ENCODE data around the gene ADGRE3.

ADGRE3 gene, protein sequence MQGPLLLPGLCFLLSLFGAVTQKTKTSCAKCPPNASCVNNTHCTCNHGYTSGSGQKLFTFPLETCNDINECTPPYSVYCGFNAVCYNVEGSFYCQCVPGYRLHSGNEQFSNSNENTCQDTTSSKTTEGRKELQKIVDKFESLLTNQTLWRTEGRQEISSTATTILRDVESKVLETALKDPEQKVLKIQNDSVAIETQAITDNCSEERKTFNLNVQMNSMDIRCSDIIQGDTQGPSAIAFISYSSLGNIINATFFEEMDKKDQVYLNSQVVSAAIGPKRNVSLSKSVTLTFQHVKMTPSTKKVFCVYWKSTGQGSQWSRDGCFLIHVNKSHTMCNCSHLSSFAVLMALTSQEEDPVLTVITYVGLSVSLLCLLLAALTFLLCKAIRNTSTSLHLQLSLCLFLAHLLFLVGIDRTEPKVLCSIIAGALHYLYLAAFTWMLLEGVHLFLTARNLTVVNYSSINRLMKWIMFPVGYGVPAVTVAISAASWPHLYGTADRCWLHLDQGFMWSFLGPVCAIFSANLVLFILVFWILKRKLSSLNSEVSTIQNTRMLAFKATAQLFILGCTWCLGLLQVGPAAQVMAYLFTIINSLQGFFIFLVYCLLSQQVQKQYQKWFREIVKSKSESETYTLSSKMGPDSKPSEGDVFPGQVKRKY

DNA sequence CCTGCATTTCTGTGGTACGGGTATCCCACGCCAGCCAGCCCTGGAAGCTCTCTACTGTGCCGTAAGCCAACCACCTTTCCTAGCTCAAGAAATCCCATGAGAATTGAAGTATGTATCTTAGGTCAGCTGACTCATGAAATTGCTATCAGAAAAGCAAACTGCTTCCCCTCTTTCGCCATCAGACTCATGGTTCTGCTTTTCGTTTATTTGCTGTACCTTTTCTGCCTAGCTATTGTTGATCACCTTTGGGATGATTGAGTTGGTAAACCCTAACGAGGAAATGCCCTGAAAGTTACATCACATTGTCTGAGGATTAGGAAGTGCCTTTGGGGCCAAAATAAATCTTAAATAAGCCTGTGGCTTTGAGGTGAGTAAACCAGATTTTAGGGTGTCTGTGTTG is at the start of gene ADGRE3:
Gene ADGRE3 (minus strand): TSS at position 81 of the 400 bp plus-strand sequence. CDS start 74 bp downstream, at position 7.
- H3K9me3 ChIP-seq (ENCODE audit: control insufficient read depth in 1 of 2, low read length in 2 of 2): peaks cover 0 to 4% of the 10 kb centered on the region in 2 donors
- H3K27ac ChIP-seq (ENCODE audit: low read depth, low read length): no peak within 1 kb of the TSS
- no peaks in the 10 kb centered on the region for H3K36me3 ChIP-seq (ENCODE audit: control insufficient read depth in 1 of 2, insufficient read depth in 2 of 2, low read length in 2 of 2)
- no peaks in the 10 kb centered on the region for H3K27me3 ChIP-seq (ENCODE audit: control insufficient read depth in 1 of 2, insufficient read depth in 2 of 2, low read length in 2 of 2)
- no peak within 1 kb of the TSS for H3K4me3 ChIP-seq (ENCODE audit: low read depth in 1 of 2, low read length in 2 of 2)
- H3K9ac ChIP-seq (ENCODE audit: low read depth in 1 of 2, low read length in 2 of 2): no peak within 1 kb of the TSS
- no peaks in the 10 kb centered on the region for H3K4me1 ChIP-seq (ENCODE audit: control insufficient read depth in 1 of 2, insufficient read depth in 2 of 2, low read length in 2 of 2)

DNA sequence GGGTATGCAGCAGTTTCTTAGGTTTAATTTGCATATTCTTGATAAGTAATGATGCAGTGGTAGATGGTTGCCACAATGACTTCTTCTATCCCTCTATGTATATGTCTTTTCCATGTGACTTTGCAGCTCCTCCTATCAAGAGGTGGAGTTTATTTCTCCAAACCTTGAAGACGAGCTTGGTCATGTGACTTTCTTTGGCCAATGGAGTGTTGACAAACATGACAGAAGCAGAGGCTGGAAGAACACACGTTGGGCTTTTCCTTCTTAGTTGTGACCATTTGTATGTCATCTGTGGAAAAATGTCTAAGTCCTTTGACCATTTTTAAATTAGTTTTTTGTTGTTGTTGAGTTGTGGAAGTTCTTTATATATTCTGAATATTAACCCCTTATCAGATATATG is 47.5 kb upstream of the ADGRE3 start:
- H3K9ac ChIP-seq (ENCODE audit: low read depth in 1 of 2, low read length in 2 of 2): no peak overlapping the region
- H3K27ac ChIP-seq (ENCODE audit: low read depth, low read length): no peak overlapping the region
- no peaks in the 10 kb centered on the region for H3K27me3 ChIP-seq (ENCODE audit: control insufficient read depth in 1 of 2, insufficient read depth in 2 of 2, low read length in 2 of 2)
- no peaks in the 10 kb centered on the region for H3K4me1 ChIP-seq (ENCODE audit: control insufficient read depth in 1 of 2, insufficient read depth in 2 of 2, low read length in 2 of 2)
- peaks cover 69 to 73% of the 10 kb centered on the region in 2 donors for H3K9me3 ChIP-seq (ENCODE audit: control insufficient read depth in 1 of 2, low read length in 2 of 2)
- H3K36me3 ChIP-seq (ENCODE audit: control insufficient read depth in 1 of 2, insufficient read depth in 2 of 2, low read length in 2 of 2): peaks cover 26 to 27% of the 10 kb centered on the region in 2 donors
- H3K4me3 ChIP-seq (ENCODE audit: low read depth in 1 of 2, low read length in 2 of 2): no peak overlapping the region

DNA sequence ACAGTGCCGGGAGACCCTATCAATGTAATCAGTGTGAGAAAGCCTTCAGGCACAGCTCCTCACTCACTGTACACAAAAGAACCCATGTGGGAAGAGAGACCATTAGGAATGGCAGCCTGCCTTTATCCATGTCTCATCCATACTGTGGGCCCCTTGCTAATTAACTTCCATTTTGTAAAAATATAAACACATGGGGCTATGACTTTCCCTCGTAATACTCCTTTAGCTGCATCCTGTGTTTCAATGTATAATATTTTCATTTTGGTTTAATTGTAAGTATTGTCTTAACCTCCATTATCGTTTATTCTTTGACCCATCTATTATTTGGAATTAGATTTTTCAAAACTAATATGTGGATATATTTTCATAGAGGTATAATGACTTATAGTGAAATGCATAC is 44.5 kb upstream of the ADGRE3 start:
- H3K4me3 ChIP-seq (ENCODE audit: low read depth in 1 of 2, low read length in 2 of 2): peak overlapping the region; percentile 40 to 42
- H3K4me1 ChIP-seq (ENCODE audit: control insufficient read depth in 1 of 2, insufficient read depth in 2 of 2, low read length in 2 of 2): no peaks in the 10 kb centered on the region
- peaks cover 45 to 56% of the 10 kb centered on the region in 2 donors for H3K36me3 ChIP-seq (ENCODE audit: control insufficient read depth in 1 of 2, insufficient read depth in 2 of 2, low read length in 2 of 2)
- H3K9ac ChIP-seq (ENCODE audit: low read depth in 1 of 2, low read length in 2 of 2): no peak overlapping the region
- H3K27me3 ChIP-seq (ENCODE audit: control insufficient read depth in 1 of 2, insufficient read depth in 2 of 2, low read length in 2 of 2): no peaks in the 10 kb centered on the region
- no peak overlapping the region for H3K27ac ChIP-seq (ENCODE audit: low read depth, low read length)
- H3K9me3 ChIP-seq (ENCODE audit: control insufficient read depth in 1 of 2, low read length in 2 of 2): peaks cover 74 to 84% of the 10 kb centered on the region in 2 donors

DNA sequence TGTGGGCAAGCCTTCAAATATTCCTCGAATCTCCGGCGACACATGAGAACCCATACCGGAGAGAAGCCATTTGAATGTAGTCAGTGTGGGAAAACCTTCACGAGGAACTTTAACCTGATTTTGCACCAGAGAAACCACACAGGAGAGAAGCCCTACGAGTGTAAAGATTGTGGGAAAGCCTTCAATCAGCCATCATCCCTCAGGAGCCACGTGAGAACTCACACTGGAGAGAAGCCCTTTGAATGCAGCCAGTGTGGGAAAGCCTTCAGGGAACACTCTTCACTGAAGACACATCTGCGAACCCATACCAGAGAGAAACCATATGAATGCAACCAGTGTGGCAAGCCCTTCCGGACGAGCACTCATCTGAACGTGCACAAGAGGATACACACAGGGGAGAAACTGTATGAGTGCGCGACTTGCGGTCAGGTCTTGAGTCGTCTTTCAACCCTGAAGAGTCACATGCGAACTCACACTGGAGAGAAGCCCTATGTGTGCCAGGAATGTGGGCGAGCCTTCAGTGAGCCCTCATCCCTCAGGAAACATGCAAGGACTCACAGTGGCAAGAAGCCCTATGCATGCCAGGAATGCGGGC is 44.0 kb upstream of the ADGRE3 start:
- H3K9ac ChIP-seq (ENCODE audit: low read depth in 1 of 2, low read length in 2 of 2): no peak overlapping the region
- no peaks in the 10 kb centered on the region for H3K27me3 ChIP-seq (ENCODE audit: control insufficient read depth in 1 of 2, insufficient read depth in 2 of 2, low read length in 2 of 2)
- no peaks in the 10 kb centered on the region for H3K4me1 ChIP-seq (ENCODE audit: control insufficient read depth in 1 of 2, insufficient read depth in 2 of 2, low read length in 2 of 2)
- peaks cover 74 to 78% of the 10 kb centered on the region in 2 donors for H3K9me3 ChIP-seq (ENCODE audit: control insufficient read depth in 1 of 2, low read length in 2 of 2)
- no peak overlapping the region for H3K27ac ChIP-seq (ENCODE audit: low read depth, low read length)
- peak overlapping the region; percentile 40 to 42 for H3K4me3 ChIP-seq (ENCODE audit: low read depth in 1 of 2, low read length in 2 of 2)
- H3K36me3 ChIP-seq (ENCODE audit: control insufficient read depth in 1 of 2, insufficient read depth in 2 of 2, low read length in 2 of 2): peaks cover 45 to 62% of the 10 kb centered on the region in 2 donors

DNA sequence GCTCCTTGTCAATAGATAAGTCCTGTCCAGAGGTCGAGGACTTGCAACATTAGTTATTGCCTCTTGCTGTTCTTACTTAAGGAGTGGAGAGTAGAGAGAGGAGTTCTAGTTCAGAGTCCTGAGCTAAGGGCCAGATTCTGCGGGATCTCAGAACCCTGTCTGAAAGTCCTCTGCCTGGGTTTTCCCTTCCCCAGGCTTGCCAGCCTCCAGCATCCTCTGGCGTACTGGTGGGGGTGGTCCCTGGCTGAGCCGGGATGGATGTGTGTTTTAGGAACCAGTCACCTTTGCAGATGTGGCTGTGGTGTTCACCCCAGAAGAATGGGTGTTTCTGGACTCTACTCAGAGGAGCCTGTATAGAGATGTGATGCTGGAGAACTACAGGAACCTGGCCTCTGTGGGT is 41.2 kb upstream of the ADGRE3 start:
- Histone ChIP-seq H3K27me3 (ENCODE audit: control insufficient read depth in 1 of 2, insufficient read depth in 2 of 2, low read length in 2 of 2) (no peaks in the 10 kb centered on the region), H3K9me3 (ENCODE audit: control insufficient read depth in 1 of 2, low read length in 2 of 2) (peaks cover 56 to 60% of the 10 kb centered on the region in 2 donors), H3K27ac (ENCODE audit: low read depth, low read length) (no peak overlapping the region), H3K4me3 (ENCODE audit: low read depth in 1 of 2, low read length in 2 of 2) (peak overlapping the region in 1 of 2 donors; percentile 36), H3K36me3 (ENCODE audit: control insufficient read depth in 1 of 2, insufficient read depth in 2 of 2, low read length in 2 of 2) (peaks cover 38 to 80% of the 10 kb centered on the region in 2 donors), H3K4me1 (ENCODE audit: control insufficient read depth in 1 of 2, insufficient read depth in 2 of 2, low read length in 2 of 2) (no peaks in the 10 kb centered on the region), H3K9ac (ENCODE audit: low read depth in 1 of 2, low read length in 2 of 2) (no peak overlapping the region)

DNA sequence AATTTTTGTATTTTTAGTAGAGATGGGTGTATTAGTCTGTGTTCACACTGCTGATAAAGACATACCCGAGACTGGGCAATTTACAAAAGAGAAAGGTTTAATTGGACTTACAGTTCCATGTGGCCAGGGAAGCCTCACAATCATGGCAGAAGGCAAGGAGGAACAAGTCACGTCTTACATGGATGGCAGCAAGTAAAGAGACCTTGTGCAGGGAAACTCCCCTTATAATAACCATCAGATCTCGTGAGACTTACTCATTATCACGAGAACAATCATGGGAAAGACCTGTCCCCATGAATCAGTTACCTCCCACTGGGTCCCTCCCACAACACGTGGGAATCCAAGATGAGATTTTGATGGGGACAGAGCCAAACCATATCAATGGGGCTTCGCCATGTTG is 29.8 kb upstream of the ADGRE3 start:
- no peaks in the 10 kb centered on the region for H3K4me1 ChIP-seq (ENCODE audit: control insufficient read depth in 1 of 2, insufficient read depth in 2 of 2, low read length in 2 of 2)
- H3K36me3 ChIP-seq (ENCODE audit: control insufficient read depth in 1 of 2, insufficient read depth in 2 of 2, low read length in 2 of 2): peaks cover 25 to 90% of the 10 kb centered on the region in 2 donors
- H3K27me3 ChIP-seq (ENCODE audit: control insufficient read depth in 1 of 2, insufficient read depth in 2 of 2, low read length in 2 of 2): no peaks in the 10 kb centered on the region
- no peak overlapping the region for H3K27ac ChIP-seq (ENCODE audit: low read depth, low read length)
- peaks cover 0 to 3% of the 10 kb centered on the region in 2 donors for H3K9me3 ChIP-seq (ENCODE audit: control insufficient read depth in 1 of 2, low read length in 2 of 2)
- H3K9ac ChIP-seq (ENCODE audit: low read depth in 1 of 2, low read length in 2 of 2): no peak overlapping the region
- no peak overlapping the region for H3K4me3 ChIP-seq (ENCODE audit: low read depth in 1 of 2, low read length in 2 of 2)

DNA sequence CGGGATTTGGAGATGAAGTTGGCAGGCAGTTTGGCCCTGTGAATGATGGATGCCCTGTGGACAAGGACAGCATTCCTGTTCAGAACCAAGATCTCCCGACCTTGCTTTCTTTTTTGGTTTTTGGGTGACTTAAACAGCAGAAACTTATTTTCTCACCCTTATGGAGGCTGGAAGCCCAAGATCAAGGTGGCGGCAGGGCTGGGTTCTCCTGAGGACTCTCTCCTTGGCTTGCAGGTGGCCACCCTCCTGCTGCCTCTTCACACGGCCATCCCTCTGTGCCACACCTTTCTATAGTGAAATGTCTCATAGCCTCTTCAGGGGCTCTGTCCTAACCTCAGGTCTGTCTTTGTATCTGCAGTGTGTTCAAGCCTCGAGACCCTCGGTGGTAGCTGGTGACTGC is 29.2 kb upstream of the ADGRE3 start:
- H3K4me1 ChIP-seq (ENCODE audit: control insufficient read depth in 1 of 2, insufficient read depth in 2 of 2, low read length in 2 of 2): no peaks in the 10 kb centered on the region
- H3K9me3 ChIP-seq (ENCODE audit: control insufficient read depth in 1 of 2, low read length in 2 of 2): peaks cover 0 to 3% of the 10 kb centered on the region in 2 donors
- no peak overlapping the region for H3K27ac ChIP-seq (ENCODE audit: low read depth, low read length)
- H3K9ac ChIP-seq (ENCODE audit: low read depth in 1 of 2, low read length in 2 of 2): no peak overlapping the region
- H3K4me3 ChIP-seq (ENCODE audit: low read depth in 1 of 2, low read length in 2 of 2): no peak overlapping the region
- H3K36me3 ChIP-seq (ENCODE audit: control insufficient read depth in 1 of 2, insufficient read depth in 2 of 2, low read length in 2 of 2): peaks cover 28 to 89% of the 10 kb centered on the region in 2 donors
- no peaks in the 10 kb centered on the region for H3K27me3 ChIP-seq (ENCODE audit: control insufficient read depth in 1 of 2, insufficient read depth in 2 of 2, low read length in 2 of 2)

DNA sequence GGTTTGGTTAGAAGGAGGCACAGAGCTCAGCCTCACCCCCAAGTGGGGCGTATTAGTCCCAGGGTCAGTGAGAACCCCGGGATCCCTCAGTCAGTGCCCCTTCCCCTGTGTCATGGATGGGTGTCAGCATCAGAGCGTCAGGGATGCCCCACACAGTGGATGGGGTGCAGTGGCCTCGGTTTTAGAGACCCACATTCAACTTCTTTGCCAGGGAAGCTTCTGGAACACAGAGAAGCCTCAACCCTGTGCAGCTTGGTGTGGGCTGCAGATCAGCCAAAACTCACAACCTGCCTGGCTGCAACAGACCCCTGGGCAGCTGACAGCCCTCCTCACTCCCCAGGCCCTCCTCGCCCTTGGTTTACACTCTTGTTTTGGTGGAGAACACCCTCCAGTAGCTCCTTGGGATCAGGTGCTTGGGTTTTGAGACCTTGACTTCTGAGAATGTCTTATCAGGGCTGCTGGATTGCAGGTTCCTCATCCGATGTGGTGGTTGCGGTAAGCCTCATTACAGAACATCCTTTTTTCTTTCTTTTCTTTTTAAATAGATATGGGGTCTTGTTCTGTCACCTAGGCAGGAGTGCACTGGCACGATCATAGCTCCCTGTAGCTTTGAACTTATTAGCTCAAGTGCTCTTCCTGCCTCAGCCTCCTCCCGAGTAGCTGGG is 26.2 kb upstream of the ADGRE3 start:
- Histone ChIP-seq H3K27me3 (ENCODE audit: control insufficient read depth in 1 of 2, insufficient read depth in 2 of 2, low read length in 2 of 2) (no peaks in the 10 kb centered on the region), H3K9ac (ENCODE audit: low read depth in 1 of 2, low read length in 2 of 2) (no peak overlapping the region), H3K36me3 (ENCODE audit: control insufficient read depth in 1 of 2, insufficient read depth in 2 of 2, low read length in 2 of 2) (peaks cover 21 to 87% of the 10 kb centered on the region in 2 donors), H3K9me3 (ENCODE audit: control insufficient read depth in 1 of 2, low read length in 2 of 2) (peaks cover 0 to 3% of the 10 kb centered on the region in 2 donors), H3K4me3 (ENCODE audit: low read depth in 1 of 2, low read length in 2 of 2) (no peak overlapping the region), H3K27ac (ENCODE audit: low read depth, low read length) (no peak overlapping the region), H3K4me1 (ENCODE audit: control insufficient read depth in 1 of 2, insufficient read depth in 2 of 2, low read length in 2 of 2) (no peaks in the 10 kb centered on the region)

DNA sequence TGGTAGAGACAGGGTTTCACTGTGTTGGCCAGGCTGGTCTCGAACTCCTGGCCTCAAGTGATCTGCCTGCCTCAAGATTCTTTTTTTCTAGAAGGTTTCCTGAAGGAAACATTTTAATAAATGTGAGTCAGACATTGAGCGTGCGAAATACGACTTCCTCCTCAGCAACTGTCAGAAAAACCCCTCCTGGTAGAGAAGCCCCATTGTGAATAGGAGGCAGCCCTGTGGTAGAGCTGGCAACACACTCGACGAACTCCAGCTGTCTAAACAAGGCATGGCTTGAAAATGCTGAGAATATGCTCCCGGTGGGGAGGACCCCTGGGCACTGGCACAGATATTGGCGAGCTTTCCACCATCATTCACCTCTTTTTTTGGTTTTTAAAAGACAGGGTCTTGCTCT is 25.0 kb upstream of the ADGRE3 start:
- no peak overlapping the region for H3K27ac ChIP-seq (ENCODE audit: low read depth, low read length)
- no peak overlapping the region for H3K9ac ChIP-seq (ENCODE audit: low read depth in 1 of 2, low read length in 2 of 2)
- H3K4me3 ChIP-seq (ENCODE audit: low read depth in 1 of 2, low read length in 2 of 2): no peak overlapping the region
- no peaks in the 10 kb centered on the region for H3K27me3 ChIP-seq (ENCODE audit: control insufficient read depth in 1 of 2, insufficient read depth in 2 of 2, low read length in 2 of 2)
- peaks cover 0 to 3% of the 10 kb centered on the region in 2 donors for H3K9me3 ChIP-seq (ENCODE audit: control insufficient read depth in 1 of 2, low read length in 2 of 2)
- peaks cover 21 to 84% of the 10 kb centered on the region in 2 donors for H3K36me3 ChIP-seq (ENCODE audit: control insufficient read depth in 1 of 2, insufficient read depth in 2 of 2, low read length in 2 of 2)
- H3K4me1 ChIP-seq (ENCODE audit: control insufficient read depth in 1 of 2, insufficient read depth in 2 of 2, low read length in 2 of 2): no peaks in the 10 kb centered on the region
